ENCODE measurements around the gene ZBTB16.

The ZBTB16 gene

GRCh38 chr11:114057147-114057546 lies 2.4 kb upstream of the ZBTB16 start:
- DNase-seq (ENCODE audit: low read depth in 1 of 2, low spot score in 1 of 2): no peak
- Histone ChIP-seq H3K4me3 (replicated peaks; ENCODE audit: insufficient read depth, low read length) (no peak overlapping the region), H3K27ac (replicated peaks) (no peak overlapping the region), H3K27me3 (ENCODE audit: insufficient read depth, poor library complexity, severe bottlenecking) (no peaks in the 10 kb centered on the region)
- TF ChIP-seq POLR2AphosphoS5 (IDR thresholded peaks at IDR 0.05; ENCODE audit: low read depth) (no peak), REST (IDR thresholded peaks at IDR 0.05; ENCODE audit: insufficient replicate concordance, low read depth) (no peak), SPI1 (IDR thresholded peaks at IDR 0.05; ENCODE audit: borderline replicate concordance, low read depth) (no peak), CTCF (IDR thresholded peaks at IDR 0.05; ENCODE audit: insufficient read depth, low read length) (no peak), GABPA (IDR thresholded peaks at IDR 0.05; ENCODE audit: low read depth) (no peak)

DNA sequence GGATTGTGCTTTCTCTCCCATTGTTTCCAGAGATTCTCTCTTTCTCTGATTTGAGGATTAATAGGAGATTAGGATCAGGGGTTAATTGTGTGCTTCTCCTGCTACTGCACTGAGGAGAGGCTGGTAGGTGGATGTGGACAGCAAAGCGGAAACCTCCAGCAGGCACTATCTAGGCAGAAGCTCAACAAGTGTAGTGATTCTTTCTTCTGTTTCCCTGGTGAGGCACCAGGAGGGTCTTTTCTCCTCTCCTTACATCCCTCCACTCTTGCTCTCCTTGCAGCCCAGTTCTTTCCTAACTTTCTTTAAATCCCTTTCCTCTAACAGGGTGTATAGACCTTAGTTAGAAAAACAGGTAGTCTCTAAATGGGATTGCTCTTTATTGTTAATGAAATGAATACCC lies 1.9 kb upstream of the ZBTB16 start:
- Histone ChIP-seq H3K27me3 (ENCODE audit: insufficient read depth, poor library complexity, severe bottlenecking) (no peaks in the 10 kb centered on the region), H3K27ac (replicated peaks) (no peak overlapping the region), H3K4me3 (replicated peaks; ENCODE audit: insufficient read depth, low read length) (no peak overlapping the region)
- TF ChIP-seq SPI1 (IDR thresholded peaks at IDR 0.05; ENCODE audit: borderline replicate concordance, low read depth) (no peak), CTCF (IDR thresholded peaks at IDR 0.05; ENCODE audit: insufficient read depth, low read length) (no peak), GABPA (IDR thresholded peaks at IDR 0.05; ENCODE audit: low read depth) (no peak), REST (IDR thresholded peaks at IDR 0.05; ENCODE audit: insufficient replicate concordance, low read depth) (no peak), POLR2AphosphoS5 (IDR thresholded peaks at IDR 0.05; ENCODE audit: low read depth) (no peak)
- no peak for DNase-seq (ENCODE audit: low read depth in 1 of 2, low spot score in 1 of 2)

DNA sequence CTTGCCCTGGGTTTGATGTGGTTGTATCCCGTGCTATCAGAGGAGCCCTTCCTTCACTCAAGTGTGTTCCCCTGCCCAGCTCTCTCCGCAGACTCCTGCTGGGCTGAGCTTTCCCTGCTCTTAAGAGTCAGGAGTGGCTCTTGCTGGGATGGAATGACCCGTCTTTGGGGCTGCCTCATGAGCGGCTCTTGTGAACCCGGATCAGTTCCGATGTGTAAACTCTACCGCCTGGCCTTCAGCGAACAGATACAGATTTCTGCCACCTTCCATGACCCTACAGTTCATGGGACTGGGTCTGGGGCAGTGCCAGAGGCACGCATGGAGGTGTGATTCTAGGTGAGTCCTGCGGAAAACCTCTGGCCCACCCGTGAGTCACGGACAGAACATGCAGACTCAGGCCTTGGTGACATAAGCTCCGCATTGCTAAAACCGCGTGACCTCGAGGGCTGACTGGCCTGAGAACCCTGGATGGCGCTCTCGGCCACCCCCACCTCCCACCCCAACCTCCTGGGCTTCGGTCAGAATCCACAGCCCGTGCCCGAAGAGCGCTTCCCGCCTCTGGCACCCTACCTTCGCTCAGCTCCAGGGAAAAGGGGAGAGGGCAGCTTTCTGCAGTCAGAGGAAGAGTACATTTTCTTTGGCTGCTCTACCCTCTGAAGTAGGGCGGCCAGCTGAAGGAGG lies 1.3 kb upstream of the ZBTB16 start:
- Histone ChIP-seq H3K27me3 (ENCODE audit: insufficient read depth, poor library complexity, severe bottlenecking) (no peaks in the 10 kb centered on the region), H3K4me3 (replicated peaks; ENCODE audit: insufficient read depth, low read length) (no peak overlapping the region; the same call in 1 of the 2 replicates), H3K27ac (replicated peaks) (peak overlapping the region; percentile 76)
- TF ChIP-seq SPI1 (IDR thresholded peaks at IDR 0.05; ENCODE audit: borderline replicate concordance, low read depth) (no peak), POLR2AphosphoS5 (IDR thresholded peaks at IDR 0.05; ENCODE audit: low read depth) (no peak), REST (IDR thresholded peaks at IDR 0.05; ENCODE audit: insufficient replicate concordance, low read depth) (no peak)
- no peak for DNase-seq (ENCODE audit: low read depth in 1 of 2, low spot score in 1 of 2)

All from HL-60 (cell line).